GM04503 (cell line): ENCODE results near the gene ZNF385B.
A peak's percentile ranks its signal among the peaks of the same experiment; 100 is the strongest.

ENCODE experiments used
- DNase-seq: peaks from one replicate; pipeline ENCODE4 v3.0.0-alpha.2; 2012; ENCODE audit warnings: low read depth

Gene ZNF385B

DNA sequence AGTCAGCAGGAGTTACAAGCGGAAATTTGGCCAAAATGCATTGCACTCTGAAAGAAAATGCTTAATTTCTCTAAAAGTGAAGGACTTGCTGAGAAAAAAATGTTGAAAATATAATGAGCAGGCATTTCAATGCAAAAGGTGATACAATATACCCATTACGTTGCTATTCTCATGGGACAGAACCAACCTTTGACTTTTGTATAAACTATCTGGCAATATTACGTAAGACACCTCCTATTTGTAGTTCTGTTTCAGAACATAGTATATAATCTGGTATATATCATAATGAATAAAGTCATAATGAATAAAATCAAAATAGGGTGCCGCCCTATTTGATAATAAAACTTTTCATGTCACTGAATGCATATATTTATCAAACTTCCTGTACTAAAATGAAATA lies 310.6 kb downstream of the ZNF385B start:
- DNase-seq, result no peak

DNA sequence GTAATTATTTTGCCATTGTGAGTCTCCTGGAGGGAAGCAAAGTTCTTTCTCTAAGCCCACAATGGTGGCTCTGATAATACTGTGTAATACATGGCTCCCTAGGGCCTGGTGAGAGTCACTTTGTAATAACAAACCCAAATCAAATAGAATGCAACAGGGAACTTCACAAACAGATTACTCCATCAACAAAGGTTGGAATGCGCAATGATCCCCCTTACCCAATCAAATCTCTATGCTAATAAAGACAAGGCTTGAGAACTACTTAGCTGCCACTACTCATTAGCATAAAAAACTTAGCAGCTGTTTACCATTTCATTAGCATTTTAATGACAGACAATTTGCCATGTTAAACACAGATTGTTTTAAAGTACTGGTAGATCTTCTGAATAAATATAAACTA lies 311.2 kb downstream of the ZNF385B start:
- DNase-seq, result no peak

DNA sequence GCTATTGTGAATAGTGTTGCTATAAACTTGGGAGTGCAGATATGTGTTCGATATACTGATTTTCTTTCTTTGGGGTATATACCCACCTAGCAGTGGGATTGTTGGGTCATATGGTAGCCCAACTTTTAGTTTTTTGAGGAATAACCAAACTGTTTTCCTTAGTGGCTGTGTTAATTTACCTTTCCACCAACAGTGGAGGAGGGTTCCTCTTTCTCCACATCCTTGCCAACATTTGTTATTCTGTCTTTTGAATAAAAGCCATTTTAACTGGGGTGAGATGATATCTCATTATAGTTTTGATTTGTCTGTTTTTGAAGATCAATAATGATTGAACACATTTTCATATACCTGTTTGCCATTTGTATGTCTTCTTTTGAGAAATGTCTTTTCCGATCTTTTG lies 314.8 kb downstream of the ZNF385B start:
- no peak for DNase-seq

DNA sequence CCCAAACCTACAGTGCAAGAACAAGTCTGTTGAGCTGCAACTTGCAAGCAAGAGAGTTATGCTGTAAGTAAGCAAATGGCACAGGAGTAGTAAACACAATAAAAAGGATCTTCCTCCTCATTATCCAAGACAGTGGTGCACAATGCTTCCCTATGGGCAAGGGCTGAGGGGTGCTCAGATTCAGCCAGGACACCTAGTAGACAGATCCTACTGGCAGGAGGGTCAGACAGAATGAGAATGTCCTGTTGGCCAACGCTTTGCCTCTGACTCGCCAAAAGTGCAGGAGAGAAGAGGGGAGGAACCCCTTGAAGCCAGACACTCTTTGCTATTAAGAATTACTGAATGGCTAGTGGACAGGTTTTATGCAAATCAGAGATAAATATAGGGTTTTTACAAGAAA lies 316.4 kb downstream of the ZNF385B start:
- DNase-seq, result no peak

DNA sequence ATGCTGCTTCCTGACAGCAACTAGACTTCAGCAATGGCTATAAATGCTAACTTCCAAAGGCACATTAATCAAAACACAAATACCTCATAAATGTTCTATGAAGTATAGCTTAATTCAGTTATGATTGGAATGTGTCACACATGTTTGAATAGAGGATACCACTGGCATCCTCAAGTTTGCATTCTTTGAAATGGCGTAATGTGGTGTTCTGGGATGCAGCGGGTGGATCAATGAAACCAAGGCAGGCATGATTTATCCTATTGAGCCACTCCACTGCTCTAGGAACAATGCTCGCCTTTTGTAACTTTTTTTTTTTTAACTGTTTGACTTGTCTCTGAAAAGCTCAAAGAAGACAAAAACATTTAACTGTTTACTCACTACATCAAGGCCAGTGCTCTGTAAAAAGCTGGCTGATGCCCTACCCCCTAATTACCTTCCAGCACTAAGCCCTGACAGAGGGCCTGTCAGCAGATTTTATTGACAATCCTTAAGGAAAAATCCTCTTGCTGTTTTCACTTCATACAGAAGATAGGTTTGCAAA lies 318.0 kb downstream of the ZNF385B start:
- peak; percentile 69 for DNase-seq

DNA sequence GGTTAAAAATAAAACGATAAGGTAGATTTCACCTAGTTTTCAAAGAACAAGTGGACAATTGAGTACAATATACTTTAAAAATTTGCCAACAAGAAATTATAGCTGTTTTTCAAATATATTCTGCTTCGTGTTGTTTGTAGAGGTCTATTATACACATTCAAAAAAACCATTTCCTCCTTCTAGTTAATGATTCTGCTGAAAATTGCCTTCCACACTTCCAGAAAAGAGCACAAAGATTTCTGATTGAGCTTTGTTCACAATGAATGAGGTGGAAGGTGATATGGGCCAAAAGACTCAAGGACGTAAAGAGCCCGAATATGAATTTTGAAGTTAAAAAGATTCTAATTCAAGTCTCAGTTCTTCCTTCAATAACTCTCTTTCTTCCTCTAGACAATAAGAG lies 319.8 kb downstream of the ZNF385B start:
- DNase-seq, result no peak

DNA sequence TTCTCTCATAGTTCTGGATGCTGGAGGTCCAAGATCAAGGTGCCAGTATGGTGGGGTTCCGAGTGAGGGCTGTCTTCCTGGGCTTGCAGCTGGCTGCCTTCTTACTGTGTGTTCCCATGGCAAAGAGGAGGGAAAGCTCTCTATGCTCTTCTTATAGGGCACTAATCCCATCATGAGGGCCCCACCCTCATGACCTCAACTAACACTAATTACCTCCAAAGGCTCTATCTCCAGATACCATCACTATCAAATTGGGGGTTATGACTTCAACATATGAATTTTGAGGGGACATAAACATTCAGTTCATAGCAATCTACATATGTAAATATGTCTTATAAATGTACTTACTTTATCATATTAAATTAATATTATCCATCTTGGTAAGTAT lies 322.3 kb downstream of the ZNF385B start:
- no peak for DNase-seq

DNA sequence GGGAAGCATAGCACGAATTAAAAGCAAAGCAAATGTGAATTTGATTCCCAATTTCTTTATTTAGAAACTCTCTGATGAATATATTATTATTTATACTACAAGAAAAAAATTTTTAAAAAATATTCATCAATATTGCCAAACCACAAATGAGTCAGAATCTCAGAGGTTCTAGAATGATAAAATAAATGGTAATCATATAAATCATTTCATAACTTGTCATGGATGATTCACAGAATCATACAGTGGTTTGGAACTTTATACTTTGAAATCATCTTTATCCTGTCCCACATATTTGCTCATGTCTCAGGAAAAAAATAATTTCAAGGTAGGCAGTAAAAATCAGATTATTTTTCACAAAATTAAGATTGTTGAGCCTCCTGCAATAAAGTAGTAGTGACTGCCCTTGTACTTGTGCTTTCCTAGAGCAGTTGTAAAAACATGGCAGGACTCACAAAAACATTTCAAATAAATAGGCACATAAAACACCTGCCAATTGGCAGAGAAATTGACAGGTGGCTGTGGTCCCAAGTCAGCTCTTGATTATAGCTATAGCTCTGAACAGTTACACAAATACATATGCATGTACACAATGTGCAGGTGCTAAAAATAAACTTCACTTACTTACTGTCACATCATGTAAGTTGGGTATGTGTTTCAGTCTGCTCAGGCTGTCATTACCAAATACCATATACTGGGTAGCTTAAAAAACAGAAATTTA lies 322.8 kb downstream of the ZNF385B start:
- DNase-seq, result no peak

DNA sequence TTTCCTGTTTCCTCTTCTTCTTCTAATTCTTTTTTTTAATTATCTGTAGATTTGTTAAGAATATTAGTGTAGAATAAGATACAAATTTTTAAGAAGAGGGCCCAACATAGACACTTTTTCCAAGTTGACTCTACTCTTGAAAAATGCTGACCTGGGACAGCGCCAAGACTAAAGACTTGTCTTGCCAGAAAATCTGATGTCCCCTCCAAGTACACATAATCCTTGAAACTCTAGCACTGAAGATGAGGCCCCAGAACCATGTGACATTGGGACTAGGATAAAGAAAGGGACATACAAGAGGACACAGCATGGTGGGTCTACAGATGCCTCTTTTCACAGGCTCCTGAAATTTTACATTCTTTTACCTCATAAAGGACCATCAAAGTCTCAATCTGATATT lies 325.2 kb downstream of the ZNF385B start:
- no peak for DNase-seq

DNA sequence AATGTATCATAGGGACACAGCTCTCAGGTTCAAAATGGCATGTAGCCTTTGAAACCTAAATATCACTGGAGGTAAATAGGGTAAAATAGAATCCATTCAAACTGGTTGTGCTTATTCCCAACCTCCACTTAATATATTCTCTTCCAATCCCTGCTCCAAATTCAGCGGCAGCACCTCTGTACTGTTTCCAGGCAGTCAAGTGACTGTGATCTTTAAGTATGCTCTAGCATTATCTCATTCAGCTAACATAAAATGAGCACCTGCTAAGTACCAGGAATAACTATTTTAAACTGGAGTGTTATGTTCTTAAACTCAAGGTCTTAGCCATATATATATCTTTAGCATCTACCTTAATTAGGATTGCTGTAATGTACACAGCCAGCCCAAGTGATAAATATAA lies 327.5 kb downstream of the ZNF385B start:
- no peak for DNase-seq

DNA sequence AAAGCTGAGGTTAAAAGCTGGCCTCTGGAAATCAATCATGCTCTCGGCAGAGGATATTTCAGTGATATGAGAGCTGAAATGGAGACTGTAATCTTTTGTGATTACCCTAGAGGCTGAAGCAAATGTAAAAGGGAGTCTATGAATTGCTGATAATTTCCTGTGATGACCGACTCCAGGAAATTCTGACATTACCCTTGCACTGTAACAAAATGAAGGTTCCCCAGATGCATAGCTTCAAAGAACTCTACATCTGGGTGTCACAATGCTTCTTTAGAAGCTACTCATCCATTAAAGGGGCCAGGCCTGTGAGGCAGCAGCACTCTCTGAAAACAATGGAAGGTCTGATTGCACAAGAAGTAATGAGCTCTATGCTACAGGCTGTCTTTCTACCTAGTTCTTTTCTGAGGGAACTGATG lies 328.5 kb downstream of the ZNF385B start:
- DNase-seq, result no peak

DNA sequence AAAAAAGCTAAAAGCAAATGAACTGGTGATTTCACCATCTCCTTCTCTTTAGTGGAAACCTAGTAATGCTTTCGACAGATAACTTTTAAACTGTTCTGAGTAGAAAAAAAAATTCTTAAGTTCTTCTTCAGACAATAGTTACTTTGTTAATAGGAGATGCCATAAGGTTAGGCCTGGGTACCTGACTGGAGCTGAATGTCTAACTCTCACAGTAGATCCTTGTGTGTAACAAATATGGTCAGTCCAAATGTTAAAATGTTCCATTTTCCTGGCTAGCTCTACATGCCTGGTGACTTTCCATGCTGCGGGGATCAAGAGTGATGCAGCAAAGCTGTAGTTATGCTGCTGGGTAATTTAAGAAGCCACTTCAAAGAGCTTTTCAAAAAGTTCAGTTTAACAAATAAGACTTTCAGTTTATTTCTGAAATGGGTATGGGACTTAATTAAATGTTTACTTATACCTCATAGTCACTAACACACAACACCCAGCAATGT lies 332.8 kb downstream of the ZNF385B start:
- no peak for DNase-seq

DNA sequence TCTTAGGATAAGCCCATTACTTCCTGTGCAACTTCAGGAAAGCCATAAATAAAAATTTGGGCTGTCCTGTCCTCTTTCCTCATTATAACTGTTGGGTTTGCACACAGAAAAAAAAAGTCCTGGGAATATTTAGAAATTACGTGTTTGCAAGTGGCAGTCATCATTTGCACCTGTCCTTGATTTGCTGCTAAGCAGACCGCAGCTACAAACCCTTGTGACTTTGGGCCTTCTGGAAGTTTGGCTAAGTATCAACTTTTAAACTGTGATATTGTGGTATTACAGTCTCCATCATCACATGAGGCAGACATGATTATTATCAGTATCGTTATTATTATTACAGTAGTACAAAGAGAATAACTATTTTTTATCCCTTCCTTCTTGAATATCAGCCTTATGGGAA lies 336.1 kb downstream of the ZNF385B start:
- no peak for DNase-seq

DNA sequence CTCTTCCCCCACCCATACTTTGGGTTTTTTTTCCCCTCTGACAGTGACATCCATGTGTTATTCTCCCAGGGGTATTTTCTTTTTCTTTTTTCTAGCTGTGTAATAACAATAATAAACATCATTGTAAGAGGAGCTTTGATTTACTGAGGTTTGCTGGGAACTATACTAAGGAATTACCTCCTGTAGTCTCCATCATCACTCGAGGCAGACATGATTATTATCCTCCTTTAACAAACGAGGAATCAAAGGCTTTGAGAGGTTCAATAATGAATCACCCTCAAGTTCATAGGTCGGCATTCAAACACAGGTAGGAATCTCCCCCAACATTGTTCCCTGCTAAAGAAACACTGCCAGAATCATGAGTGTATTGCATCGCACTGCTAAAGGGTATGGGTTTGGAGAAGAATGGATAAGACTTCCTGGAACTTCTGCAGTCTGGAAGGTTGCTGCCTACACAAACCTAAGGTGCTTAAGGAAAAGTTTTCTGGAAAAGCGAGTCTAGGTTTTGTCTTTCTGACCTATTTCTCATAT lies 336.5 kb downstream of the ZNF385B start:
- DNase-seq, result no peak

DNA sequence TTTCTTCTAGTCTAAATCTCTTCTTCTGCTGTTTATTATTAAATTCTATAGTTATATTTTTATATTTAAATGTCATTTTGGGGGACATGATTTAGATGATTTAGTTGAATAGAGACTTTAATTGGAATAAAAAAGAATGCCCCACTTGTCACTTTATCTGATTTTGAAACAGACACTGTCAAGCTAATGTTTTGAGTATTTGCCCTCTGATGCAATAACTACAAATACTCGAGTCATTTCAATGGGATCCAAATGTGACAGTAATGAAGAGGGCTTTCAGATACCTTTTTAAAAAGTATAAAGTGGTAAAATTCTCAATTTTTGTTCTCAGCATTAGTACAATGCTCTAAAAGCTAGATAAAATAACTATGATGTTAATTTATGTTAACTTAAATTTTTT lies 339.5 kb downstream of the ZNF385B start:
- DNase-seq, result no peak

DNA sequence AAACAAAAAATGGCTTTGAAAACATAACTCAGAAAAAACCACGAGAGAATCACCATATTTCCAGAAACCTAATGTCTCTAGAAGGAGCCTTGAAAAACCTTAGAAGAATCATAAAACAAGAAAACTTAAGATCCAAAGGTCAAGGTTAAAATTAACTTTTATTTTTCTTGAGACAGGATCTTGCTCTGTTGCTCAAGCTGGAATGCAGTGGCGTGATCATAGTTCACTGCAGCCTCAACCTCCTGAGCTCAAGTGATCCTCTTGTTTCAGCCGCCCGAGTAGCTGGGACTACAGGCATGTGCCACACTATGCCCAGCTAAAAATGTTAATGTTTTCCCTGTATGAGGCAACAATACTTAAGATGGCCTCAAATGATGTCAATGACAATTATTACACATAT lies 342.6 kb downstream of the ZNF385B start:
- no peak for DNase-seq

DNA sequence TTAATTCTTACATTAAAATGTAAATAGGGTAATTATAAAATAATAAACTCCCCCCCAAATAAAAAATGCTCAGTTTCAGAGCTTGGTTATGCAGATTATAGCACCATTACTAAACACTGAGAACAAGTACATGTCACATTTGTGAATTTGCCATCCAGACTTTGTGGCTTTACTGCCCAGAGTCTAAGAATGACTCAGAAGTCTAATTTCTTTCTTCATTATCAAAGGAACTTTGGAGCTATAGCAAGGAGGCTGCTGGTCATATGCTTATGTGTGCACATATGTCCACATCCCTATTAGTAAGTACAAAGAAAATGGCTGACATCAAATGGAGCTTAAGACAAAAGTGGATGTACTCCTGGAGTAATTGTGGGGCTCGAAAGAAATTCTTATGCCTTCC lies 348.2 kb downstream of the ZNF385B start:
- no peak for DNase-seq

DNA sequence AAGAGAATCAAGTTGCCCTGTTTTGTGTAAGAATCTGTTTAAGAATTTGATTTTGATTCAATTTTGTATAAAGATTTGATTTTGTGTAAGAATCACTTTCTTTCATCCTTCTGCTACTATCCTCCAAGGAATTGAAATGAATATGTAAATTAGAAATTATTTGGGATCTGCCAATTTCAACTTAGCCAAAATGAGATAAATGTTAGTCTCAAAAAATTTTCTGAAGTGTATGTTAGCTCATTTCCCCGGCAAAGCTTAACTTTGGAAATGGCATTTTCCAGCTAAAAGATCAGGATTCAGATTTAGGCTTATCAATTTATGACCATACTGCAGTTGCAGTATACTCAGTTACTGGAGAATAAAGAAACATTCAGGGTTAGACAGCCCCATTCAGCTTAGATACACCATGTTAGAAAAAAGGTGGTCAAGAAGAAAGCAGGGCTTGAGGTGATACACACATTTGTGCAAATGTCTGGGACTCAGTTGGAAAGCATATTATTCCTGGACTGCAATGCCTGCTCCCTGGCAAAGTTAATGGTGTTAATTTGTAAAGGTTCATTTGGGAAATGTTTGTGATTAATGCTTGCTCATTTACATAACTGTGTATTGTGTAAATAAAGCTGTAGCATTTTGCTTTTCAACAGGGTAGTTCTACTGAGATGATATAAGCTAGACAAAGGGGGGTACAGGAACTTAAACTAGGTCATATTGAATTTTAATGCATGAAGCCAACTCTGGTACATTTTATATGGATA lies 349.0 kb downstream of the ZNF385B start:
- no peak for DNase-seq

DNA sequence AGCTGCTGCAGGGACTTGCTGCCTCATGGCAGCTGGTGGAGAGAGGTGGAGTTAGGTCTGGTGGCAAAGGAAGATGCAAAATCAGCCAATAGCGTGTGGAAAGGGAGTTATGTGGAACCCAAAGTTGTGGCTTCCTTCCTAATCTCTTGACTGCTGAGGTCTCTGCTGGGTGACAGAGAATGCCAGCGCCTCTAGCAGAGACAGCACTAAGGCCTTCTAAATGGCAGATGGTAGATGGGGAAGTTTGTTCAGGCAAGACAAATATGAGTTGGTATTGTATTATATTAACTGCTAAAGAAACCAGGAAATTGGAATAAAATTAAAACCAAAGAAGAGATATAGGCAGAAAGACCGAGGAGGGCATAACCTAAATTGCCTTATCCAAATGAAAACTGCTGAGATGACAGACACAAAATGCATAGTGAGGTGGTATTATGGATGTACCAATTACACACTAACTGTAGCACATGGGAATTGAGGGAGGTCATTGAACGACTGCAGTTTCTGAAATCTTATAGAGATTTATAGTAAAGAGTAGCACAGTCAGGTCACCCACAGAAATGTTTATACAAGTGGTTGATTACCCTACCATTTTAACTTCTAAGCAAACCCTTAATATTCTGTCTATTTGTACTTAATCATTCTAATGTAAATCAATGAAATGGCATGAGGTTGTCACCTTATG lies 350.2 kb downstream of the ZNF385B start:
- no peak for DNase-seq

DNA sequence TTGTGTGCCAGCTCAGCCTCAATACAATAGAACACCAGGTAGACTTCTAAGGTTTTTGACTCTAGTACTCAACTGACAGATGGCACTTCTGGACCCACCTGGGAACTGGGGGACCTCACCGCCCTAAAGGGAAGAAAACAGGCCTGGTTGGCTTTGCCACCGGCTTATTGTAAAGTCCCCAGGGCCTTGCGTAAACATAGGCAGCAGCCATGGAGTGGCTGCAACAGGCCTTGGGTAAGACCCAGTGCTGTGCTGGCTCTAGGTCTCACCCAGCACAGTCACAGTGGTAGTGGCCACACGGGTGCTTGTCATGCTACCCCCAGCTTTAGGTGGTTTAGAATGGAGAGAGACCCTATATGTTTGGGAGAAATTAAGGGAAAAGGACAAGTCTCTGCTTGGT lies 366.1 kb downstream of the ZNF385B start:
- DNase-seq, result no peak

DNA sequence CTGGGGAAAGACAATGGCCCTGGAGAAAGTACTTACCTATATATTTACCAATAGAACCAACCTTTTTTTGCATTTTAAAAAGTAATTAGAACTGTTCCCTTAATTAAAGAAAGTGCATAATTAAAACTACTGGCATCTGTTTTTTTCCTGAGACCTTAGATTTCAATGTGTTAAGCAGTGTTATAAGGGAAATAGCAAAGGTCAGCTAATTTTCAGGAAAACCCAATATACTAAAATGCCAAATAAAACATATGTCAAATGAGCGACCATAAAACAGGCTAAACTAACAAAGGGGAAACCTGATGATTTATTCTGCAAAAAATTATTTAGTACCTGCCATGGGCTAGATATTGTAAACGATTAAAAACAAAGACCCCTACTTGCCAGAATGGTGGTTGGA lies 372.8 kb downstream of the ZNF385B start:
- no peak for DNase-seq

DNA sequence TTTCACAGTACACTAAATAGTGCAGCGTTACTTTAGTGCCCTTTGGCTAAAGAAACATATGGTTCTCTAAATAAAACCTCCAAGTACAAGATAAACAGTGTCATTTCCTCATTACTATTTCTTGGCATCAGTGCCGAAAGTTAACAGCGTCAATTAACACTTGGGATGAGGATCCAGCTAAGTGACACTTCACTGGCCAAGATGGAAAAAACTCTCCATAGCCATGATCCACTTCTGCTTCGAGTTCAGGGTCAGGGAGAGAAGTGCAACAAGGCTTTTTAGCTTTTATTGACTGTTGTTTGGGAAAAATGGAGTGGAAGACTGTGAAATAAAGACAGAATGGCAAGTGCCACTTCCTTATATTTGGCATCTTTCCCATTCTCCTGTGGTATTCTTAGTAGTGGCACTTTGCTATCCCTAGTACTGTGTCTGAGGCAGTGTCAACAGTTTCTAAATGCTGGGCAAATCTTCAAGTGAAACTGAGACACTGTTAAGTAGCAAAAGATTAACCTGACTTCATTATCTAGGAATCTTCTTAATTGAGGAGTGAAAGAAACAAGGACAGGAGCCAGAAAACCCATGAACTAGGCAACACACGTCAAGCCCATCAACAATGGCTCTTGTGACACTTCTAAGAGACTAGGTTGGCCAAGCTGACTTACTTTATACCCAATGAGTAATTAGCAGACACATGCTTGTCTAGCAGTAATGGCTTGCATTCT lies 374.2 kb downstream of the ZNF385B start:
- no peak for DNase-seq
